ENCODE data around the gene KAT8.
"Not testable (repeated sequence)": the region's sequence is repeated elsewhere in the genome, so short reads cannot be mapped to it uniquely, and the experiment has no call there.

KAT8 gene

DNA sequence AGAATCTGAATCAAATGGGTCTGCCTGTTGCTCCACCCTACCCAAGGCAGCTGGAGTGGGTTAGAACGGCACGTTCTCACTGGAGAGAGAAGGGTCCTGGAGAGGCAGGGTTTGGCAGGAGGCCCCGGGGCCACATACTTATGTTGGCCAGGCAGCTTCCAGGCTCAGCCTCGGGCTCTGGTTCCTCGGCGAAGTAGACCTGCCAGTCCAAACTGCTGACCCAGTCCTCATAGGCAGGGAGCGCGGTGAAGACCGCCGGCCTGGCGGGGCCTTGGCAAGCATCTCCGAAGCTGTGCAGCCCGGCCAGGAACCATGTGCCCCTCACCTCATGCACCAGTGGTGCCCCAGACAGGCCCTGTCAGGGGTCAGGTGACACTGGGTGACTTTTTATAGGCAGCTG, 33.5 kb upstream of the KAT8 start:
- no peak for DNase-seq (ENCODE audit: low read depth, low spot score)

DNA sequence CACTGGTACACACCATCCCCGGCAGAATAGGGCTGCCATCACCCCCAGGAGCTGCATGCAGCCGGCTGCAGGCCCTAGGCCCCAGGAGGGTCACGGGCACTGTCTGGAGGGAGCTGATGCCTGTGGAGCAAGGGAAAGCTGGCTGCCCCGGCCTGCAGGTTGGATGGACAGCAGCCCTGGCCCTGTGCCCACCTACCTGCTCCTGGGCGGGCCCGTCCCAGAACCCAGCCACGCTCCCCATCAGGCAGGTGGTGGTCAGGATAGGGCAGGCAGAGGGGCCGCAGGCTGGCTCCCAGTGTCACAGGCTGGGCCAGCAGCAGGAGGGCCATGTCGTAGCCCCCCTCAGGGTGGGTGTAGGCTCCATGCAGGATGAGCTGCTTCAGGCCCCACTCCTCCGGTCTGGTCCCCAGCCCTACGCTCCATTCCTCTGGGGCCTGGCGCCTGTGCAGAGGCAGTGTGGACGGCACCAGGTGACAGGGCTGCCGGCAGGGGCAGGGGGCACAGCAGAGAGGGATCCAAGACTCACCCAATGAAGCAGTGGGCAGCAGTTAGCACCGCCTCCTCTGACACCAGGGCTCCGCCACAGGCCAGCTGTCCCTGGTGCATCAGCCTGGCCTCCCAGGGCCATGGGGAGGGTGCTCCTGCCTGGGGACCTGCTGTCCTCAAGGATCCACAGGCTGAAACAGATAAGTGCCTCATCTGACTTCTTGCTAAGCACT, 32.7 kb upstream of the KAT8 start:
- DNase-seq (ENCODE audit: low read depth, low spot score): no peak

DNA sequence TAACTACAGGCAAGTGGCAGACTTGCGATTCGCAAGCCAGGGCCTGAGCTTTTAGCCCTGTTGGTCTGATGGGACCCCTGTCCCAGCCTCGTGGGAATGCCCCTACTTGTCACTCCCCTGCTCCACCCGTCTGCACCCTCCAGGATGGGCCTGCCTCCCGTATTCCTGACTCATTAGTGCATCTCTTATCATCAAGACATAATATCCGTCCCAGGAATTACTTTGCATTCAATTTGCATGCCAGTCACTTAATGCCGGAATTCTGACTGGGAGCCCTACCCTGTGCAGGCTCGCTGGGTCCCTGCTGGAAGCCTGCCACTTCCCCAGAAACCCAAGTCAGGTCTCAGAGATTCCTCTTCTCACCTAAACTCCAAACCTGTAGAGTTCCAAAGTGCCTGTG, 32.1 kb upstream of the KAT8 start:
- no peak for DNase-seq (ENCODE audit: low read depth, low spot score)

DNA sequence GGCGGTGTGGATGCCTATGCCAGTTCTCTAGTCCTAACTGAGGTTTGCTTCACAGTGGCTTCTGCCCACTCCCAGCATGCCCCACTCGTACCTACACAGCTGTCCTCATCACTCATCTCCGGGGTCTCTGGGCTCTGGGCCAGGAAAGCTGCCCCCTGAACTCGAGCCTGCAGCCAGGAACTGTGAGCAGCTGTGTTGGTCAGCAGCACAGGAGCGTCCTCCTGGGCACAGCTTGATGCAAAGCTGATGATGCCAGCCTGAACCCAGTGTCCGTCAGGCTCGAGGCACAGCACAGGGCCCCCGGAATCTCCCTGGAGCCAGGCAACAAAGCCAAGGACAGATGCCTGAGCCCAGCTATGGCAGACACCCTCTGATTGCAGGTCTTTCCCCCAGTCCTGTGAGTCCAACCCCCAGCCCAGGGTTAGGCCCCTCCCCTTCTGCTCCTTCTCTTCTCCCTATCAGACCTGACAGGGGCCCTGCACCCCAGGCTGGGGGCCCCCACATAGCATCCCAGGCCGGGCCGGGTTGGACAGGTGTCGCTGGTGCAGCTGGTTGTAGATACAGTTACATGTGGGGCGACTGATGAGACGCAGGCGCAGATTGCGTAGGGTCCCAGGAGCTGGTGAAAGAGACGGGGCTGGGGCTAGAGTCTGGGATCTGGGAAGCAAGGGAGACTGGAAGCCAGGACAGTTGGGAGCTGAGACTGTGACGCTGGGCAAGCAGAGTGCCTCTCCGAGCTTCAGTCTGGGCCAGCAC, 31.4 kb upstream of the KAT8 start:
- no peak for DNase-seq (ENCODE audit: low read depth, low spot score)

DNA sequence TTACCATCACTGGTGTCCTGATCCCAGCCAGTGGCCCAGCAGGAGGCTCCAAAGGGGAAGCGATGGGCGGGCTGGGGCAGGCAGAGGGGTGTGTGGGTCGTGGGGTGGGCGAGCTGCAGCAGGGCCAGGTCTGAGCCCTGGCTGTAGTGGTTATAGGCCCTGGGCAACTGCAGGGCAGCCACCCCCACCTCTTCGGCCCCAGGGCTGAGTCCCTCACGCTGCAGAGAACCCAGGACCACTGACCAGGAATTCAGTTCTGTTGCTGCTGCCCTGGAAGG, 30.9 kb upstream of the KAT8 start:
- DNase-seq (ENCODE audit: low read depth, low spot score): no peak

DNA sequence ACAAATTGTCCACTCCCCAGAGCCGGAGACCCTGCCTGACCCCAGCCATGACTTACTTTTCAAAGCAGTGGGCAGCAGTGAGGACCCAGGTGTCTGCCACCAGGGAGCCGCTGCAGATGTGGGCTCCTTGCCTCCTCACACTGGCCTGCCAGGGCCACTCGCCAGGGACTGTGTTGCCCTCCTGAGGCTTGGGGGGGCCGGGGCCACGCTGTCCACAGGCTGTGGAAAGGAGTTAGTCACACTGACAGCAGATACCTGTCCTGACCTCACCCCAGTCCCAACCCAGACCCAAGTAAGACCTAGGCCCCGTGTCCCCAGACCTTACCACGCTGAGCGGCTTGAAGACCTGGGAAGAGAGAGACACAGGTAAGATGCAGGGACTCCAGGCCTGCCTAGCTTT, 30.0 kb upstream of the KAT8 start:
- DNase-seq (ENCODE audit: low read depth, low spot score): no peak

DNA sequence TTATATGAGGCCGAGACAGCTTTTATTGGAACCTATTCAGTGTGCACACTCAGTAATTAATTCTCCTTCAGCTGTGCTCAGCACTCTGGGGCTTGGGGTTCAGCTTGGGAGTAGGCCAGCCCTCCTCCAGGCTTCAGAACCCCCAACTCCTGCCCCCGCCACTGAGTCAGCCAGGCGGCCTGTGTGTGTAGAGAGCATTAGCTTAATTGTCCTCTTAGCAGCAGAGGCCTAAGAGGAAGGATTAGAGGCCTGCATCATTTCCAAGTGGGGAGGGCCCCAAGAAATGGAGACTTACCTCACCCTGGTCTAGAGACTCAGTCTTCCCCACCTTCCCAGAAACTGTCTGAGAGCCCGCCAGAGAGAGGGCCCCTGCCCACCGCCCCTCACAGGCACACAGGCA, 29.5 kb upstream of the KAT8 start:
- no peak for DNase-seq (ENCODE audit: low read depth, low spot score)

DNA sequence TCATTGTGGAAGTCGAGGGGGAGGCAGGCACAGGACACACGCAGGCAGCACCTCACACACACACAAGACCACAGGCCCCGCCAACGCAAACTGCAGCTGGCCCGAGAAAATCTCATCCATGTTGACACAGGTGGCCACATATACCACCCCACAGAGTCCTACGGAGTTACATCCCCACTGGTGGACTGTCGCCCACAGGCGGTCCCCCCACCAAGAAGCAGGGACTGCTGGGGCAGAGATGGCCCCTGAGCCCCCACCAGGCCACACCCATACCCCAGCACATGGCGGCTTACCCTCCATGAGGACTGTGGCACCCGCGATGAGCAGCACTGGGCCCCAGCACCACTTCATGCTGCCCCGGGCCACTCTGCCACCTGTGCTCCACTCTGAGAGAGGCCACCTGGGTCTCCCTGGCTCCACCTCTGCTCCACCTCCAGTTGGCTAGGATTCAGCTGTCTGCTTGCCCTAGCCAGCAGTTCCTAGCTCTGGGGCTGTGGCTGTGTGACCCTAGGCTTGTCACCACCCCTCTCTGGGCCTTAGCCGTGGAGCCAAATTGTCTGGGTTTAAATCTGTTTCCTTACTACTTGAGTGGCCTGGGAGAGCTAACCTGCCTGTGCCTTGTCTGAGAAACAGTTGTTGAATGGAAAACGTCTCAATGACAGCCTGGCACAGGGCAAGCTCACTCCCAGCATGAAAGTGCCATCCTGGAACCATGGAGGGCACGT, 28.8 kb upstream of the KAT8 start, which contains the start of gene PRSS53:
Gene PRSS53 (minus strand): TSS at position 485 of the 725 bp plus-strand sequence. CDS start 134 bp downstream, at position 351.
- no peak for DNase-seq (ENCODE audit: low read depth, low spot score)

DNA sequence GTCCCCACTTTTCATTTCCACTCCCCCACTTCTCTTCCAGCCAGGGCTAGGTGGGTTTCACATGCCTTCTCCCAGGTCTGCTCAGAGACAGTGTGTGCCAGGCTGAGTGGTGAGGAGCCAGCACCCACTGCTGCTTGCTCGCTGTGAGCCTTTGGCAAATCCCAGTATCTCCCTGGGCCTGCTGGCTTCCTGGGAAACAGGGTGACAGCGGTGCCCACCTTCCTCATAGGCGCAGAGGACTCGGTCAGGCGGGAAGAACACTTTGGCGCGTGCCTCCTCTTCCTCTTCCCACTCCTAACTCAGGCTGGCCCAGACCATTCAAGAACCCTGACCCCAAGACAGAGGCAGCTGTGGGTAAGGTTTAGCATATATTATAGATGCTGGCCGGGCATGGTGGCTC, 28.3 kb upstream of the KAT8 start:
- DNase-seq (ENCODE audit: low read depth, low spot score): no peak

DNA sequence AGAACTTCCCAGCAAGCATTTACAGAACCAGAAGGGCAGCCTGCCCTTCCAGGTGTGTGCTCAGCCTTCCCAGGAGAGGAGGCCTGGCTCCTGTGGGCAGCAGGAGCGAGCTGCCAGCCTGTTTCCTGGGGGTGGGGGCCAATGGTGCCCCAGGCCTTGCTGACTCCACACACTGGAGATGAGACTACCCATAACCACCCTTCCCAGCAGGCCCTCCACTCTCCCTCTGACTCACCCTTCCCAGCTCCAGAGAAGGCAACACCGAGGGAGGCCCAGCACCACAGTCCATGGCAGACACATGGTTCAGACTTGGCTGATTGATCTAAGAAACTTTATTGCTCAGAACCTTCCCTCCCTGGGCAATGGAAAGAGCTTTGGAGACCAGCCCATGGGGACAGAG, 26.9 kb upstream of the KAT8 start:
- no peak for DNase-seq (ENCODE audit: low read depth, low spot score)

DNA sequence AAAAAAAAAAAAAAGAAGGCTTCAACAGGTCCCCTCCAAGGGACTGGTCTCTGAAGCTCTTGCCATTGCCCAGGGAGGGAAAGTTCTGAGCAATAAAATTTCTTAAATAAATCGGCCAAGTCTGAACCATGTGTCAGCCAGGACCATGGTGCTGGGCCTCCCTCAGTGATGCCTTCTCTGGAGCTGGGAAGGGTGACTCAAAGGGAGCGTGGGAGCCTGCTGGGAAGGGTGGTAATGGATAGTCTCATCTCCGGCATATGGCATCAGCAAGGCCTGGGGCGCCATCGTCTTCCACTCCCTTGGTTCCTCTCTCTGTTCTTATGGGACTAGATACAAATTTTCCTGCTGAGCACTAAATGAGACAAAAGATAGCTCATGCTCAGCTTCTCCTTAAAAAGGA, 25.1 kb upstream of the KAT8 start:
- DNase-seq (ENCODE audit: low read depth, low spot score): no peak

DNA sequence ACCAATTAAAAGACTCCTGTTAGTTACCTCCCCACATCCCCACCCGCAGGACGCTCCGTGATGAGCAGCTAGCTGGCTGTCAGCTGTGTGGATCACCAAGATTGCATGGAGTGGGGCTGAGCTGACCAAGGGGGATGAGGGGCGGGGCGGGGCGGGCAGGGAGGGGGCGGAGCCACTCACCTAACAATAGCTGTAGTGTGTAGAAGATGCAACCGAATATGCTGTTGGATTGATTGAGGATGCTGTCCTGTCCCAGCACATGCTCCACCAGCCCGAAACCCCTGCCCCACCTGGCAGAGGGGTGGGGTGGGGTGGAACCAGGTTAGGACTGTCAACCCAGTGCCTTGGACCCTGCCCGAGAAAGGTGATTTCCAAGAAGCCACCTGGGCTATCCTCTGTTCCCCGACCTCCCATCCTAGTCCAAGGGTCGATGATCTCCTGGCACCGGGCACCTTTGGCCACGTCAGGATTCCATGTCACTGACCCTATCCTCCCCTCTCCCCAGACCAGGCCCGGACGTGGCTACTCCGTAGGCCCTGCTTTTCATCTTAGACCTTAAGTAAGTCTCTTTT, 24.2 kb upstream of the KAT8 start:
- DNase-seq (ENCODE audit: low read depth, low spot score): no peak

DNA sequence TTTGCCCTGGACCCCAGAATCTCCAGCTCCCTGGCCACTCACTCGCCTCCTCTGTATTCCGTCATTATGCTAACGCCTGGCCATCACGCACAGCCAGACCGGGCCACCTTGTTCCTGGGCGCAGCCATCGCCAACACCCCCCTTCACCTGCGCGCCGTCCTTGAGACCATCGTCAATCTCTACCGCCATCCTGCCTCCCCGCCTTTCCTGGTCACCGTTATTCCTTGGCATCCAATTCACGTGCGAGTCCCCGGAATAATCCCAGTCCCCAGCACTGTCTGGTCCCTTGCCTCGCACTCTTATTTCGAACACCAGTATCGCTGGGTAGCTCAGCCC, 23.4 kb upstream of the KAT8 start:
- DNase-seq (ENCODE audit: low read depth, low spot score): no peak

DNA sequence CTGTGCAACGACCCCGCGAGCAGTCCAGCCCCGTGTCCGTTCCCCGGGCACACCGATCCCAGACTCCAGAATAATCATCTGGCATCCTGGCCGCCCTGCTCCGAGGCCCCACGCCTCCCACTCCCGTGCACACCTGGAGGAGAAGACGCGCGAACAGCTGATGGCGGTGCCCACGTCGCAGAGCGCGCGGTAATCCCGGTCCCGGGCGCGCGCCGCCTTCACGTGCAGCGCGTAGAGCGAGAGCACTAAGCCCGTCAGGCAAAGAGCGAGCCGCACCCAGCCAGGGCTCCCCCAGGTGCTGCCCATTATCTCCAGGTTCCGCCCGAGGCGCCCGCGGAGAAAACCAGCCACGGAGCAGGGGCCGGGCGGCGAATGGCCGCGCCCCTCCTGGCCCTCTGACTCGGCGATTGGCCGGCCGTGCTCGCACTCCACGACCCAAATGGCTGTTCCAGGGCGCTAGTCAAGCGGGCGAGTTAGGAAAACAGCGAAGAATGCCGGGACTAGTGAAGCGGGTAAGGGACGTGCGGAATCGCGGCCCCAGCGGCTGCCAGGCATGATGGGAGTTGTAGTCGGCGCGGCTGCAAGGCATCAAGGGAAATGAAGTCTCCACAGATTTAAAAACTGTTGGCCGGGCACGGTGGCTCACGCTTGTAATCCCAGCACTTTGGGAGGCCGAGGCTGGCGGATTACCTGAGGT, 22.9 kb upstream of the KAT8 start, which contains the start of gene VKORC1:
Gene VKORC1 (minus strand): TSS at position 374 of the 697 bp plus-strand sequence. CDS start 68 bp downstream, at position 306.
- peak; percentile 59 for DNase-seq (ENCODE audit: low read depth, low spot score)

DNA sequence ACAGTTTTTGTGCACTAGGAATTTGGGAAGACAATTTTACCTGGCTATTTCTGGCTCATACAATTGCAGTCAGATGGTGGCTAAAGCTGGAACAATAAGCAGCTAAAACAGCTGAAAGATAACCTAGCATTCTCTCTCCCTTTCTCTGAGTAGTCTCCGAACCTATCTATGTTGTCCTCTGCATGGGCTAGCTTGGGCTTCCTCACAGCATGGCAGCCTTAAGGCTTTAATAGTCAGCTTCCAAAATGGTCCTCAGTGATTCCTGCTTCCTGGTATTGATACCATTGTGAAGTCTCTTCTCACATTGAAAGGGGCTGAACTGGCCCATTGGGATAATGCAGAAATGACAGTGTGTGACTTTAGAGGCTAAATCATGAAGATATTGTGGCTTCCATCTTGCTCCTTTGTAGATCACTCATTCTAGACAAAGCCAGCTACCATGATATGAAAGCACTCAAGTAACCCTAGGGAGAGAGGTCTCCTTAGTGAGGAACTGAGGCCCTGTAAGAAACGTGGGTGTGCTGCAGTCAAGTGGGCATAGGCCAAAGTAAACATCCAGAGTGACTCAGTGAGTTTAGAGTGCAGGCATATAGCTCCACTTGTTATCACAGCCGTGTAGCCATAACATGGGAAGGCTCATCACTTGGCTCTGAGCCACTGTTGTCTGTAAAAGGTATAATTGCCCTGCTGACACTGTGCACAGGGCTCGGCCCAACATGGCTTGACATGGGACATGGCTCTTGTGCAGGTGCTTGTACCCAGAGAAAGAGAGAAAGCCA, 17.4 kb upstream of the KAT8 start:
- no peak for DNase-seq (ENCODE audit: low read depth, low spot score)

DNA sequence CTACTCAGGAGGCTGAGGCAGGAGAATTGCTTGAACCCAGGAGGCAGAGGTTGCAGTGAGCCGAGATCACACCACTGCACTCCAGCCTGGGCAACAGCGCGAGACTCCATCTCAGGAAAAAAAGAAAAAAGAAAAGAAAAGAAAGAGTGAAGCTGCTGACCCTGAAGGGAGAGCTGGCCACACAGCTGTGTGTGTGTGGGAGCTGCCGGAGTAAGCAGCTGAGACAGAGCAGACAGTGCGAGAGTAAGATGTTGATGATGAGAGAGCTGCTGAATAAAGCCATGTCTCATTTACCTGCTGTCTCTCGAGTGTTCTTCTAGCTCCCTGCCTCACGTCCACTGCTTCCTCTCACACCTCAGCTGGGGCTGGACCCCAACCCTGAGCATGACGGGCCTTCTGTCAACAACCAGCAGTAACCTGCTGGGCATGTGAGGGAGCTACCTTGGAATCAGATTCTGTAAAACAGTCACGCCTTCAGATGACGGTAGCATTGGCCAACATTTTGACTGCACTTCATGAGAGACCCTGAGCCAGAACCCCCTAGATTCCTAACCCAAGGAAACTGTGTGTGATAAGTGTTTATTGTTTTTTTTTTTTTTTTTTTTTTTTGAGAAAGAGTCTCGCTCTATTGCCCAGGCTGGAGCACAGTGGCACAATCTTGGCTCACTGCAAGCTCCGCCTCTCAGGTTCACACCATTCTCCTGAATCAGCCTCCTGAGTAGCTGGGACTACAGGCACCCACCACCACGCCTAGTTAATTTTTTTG, 16.4 kb upstream of the KAT8 start:
- DNase-seq (ENCODE audit: low read depth, low spot score): not testable (repeated sequence)

DNA sequence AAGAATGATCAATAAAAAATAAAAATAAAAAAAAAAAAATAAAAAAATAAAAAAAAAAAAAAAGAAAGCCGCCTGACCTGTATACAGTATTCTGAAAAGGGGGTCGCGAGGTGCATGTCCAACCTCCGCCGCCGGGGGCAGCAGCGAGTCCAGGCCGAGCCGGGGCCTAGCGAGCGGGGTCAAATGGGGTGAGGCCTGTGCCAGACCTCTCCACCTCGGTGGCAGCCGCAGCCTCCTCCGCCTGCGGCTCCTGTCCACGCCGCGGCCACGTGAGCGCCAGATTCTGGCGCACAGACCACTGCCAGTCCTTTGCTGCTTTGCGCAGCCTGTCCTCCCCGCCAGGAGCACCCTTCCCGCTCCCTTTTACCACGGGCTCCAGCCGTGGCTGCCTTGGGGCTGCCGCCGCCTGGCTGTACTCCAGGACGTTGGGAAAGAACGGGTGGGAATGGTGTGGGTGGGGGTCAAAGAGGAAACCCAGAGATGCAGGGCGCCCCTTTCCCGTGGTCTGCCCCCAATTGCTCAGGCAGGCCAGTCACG, 11.7 kb upstream of the KAT8 start:
- DNase-seq (ENCODE audit: low read depth, low spot score): peak; percentile 67

DNA sequence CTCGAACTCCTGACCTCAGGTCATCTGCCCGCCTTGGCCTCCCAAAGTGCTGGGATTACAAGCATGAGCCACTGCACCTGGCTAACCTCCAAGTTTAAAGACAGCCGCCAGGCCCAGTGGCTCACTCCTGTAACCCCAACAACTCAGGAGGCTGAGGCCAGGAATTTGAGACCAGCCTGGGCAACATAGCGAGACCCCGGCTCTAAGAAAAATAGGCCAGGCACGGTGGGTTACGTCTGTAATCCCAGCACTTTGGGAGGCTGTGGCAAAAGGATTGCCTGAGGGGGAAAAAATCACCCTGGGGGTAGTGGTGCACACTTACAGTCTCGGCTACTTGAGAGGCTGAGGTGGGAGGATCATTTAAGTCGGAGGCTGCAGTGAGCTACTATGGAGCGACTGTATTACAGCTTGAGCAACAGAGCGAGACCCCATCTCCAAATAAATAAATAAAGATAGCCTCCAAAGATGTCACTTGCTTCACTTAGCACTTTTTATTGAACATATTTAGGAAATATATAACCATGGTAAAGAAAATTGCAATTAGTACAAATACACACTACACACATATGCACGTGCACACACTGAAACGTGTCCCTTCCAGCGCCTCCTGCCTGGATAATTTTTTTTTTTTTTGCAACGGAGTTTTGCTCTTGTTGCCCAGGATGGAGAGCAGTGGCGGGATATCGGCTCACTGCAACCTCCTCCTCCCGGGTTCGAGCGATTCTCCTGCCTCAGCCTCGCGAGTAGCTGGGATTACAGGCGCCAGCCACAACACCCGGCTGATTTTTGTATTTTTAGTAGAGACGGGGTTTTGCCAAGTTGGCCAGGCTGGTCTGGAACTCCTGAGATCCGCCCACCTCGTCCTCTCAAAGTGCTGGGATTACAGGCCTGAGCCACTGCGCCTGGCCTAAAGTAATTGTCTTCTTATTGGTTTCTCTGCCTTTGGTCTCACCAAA, 10.7 kb upstream of the KAT8 start:
- no peak for DNase-seq (ENCODE audit: low read depth, low spot score)

DNA sequence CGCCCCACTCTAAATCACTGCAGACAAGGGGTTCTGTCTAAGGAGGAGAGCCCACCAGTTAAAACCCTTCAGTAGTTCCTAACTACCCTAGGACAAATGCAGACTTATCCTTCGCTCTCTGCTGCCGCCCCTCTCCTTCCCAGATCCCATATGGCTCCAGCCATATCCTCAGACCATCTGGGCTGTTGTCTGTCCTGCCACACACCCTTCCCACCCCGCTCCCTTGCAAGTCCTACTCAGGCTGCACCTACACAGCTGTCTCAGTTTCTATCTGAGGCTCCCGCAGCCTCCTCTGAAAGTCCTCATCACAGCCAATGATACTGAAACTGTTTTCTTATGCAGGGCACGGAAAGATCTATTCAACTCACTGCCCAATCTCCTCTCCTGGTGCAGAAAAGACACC, 10.0 kb upstream of the KAT8 start:
- no peak for DNase-seq (ENCODE audit: low read depth, low spot score)

All from activated naive CD8-positive, alpha-beta T cell treated with anti-CD3 and anti-CD28 coated beads, Interleukin-2, amount 50 U/mL, for 16 hours (primary cell).